ENCODE measurements around the gene NINL.

Gene NINL

GRCh38 chr20:25579081-25579770 lies 6.1 kb downstream of the NINL start:
- Histone ChIP-seq H3K4me2 (no peak overlapping the region), H3K9me3 (replicated peaks in 1 of 11) (peaks cover 0 to 6% (median 3%) of the 10 kb centered on the region in 11 experiments; a peak in 11 of 22 replicates), H3K9ac (no peak overlapping the region), H4K20me1 (0 out of 22 replicates have a peak, but pooled peaks cover 0 to 4% (median 0%) of the 10 kb centered on the region in 11 experiments), H3K27ac (no peak overlapping the region), H3K4me1 (peaks cover 0 to 6% (median 0%) of the 10 kb centered on the region in 10 experiments; a peak in 3 of 20 replicates), H3K36me3 (no peaks in the 10 kb centered on the region), H3K27me3 (peaks cover 4 to 12% (median 8%) of the 10 kb centered on the region in 11 experiments), H3K4me3 (no peak overlapping the region)
- no peak for TF ChIP-seq Cebpa-rat (IDR thresholded peaks at IDR 0.05)

GRCh38 chr20:25576783-25577530 lies 8.4 kb downstream of the NINL start:
- no peak overlapping the region for H3K4me3 ChIP-seq
- no peak overlapping the region for H3K27ac ChIP-seq

GRCh38 chr20:25574411-25574810 lies 10.9 kb downstream of the NINL start:
- TF ChIP-seq Cebpa-rat (IDR thresholded peaks at IDR 0.05): no peak
- peaks cover 0 to 9% (median 5%) of the 10 kb centered on the region in 10 experiments; a peak in 5 of 20 replicates for H3K4me1 ChIP-seq

More at GRCh38 chr20:25576783-25577530, 8.4 kb downstream of the NINL start:
- no peaks in the 10 kb centered on the region for H3K27me3 ChIP-seq
- H3K4me1 ChIP-seq: peaks cover 0 to 7% (median 2%) of the 10 kb centered on the region in 10 experiments; a peak in 4 of 20 replicates
- H3K9me3 ChIP-seq (replicated peaks in 1 of 11): no peaks in the 10 kb centered on the region
- no peaks in the 10 kb centered on the region for H3K36me3 ChIP-seq
- H3K9ac ChIP-seq: no peak overlapping the region
- no peak for TF ChIP-seq Cebpa-rat (IDR thresholded peaks at IDR 0.05)
- H3K4me2 ChIP-seq: no peak overlapping the region
- peaks cover 0 to 4% (median 0%) of the 10 kb centered on the region in 11 experiments; a peak in 1 of 22 replicates for H4K20me1 ChIP-seq

GRCh38 chr20:25573288-25574251 lies 11.8 kb downstream of the NINL start:
- Histone ChIP-seq H3K27me3 (no peaks in the 10 kb centered on the region), H3K4me3 (no peak overlapping the region), H3K9ac (no peak overlapping the region), H3K4me2 (no peak overlapping the region), H3K27ac (no peak overlapping the region), H3K36me3 (no peaks in the 10 kb centered on the region), H3K4me1 (peaks cover 0 to 10% (median 6%) of the 10 kb centered on the region in 10 experiments; a peak in 5 of 20 replicates), H4K20me1 (no peaks in the 10 kb centered on the region; a peak in 2 of 22 replicates), H3K9me3 (replicated peaks in 1 of 11) (no peaks in the 10 kb centered on the region)
- no peak for TF ChIP-seq Cebpa-rat (IDR thresholded peaks at IDR 0.05)

More at GRCh38 chr20:25574411-25574810, 10.9 kb downstream of the NINL start:
- no peaks in the 10 kb centered on the region for H3K27me3 ChIP-seq
- H3K9ac ChIP-seq: no peak overlapping the region
- H3K4me2 ChIP-seq: no peak overlapping the region
- H4K20me1 ChIP-seq: peaks cover 0 to 1% (median 0%) of the 10 kb centered on the region in 11 experiments; a peak in 2 of 22 replicates
- H3K9me3 ChIP-seq (replicated peaks in 1 of 11): no peaks in the 10 kb centered on the region
- H3K36me3 ChIP-seq: no peaks in the 10 kb centered on the region
- no peak overlapping the region for H3K4me3 ChIP-seq
- H3K27ac ChIP-seq: no peak overlapping the region

- Histone ChIP-seq H3K4me2 (no peak overlapping the region), H4K20me1 (no peaks in the 10 kb centered on the region; a peak in 2 of 22 replicates), H3K27me3 (no peaks in the 10 kb centered on the region), H3K4me1 (peaks cover 0 to 10% (median 6%) of the 10 kb centered on the region in 10 experiments; a peak in 5 of 20 replicates), H3K36me3 (no peaks in the 10 kb centered on the region), H3K9me3 (replicated peaks in 1 of 11) (no peaks in the 10 kb centered on the region), H3K9ac (no peak overlapping the region), H3K27ac (no peak overlapping the region), H3K4me3 (no peak overlapping the region)
- no peak for TF ChIP-seq Cebpa-rat (IDR thresholded peaks at IDR 0.05)
These were observed 13.5 kb downstream of the NINL start for GRCh38 chr20:25571817-25572216.

GRCh38 chr20:25571240-25571639 lies 14.1 kb downstream of the NINL start:
- no peak for TF ChIP-seq Cebpa-rat (IDR thresholded peaks at IDR 0.05)
- no peak overlapping the region for H3K9ac ChIP-seq
- no peak overlapping the region for H3K4me2 ChIP-seq
- H3K27ac ChIP-seq: no peak overlapping the region
- no peaks in the 10 kb centered on the region; a peak in 2 of 22 replicates for H4K20me1 ChIP-seq
- no peaks in the 10 kb centered on the region for H3K9me3 ChIP-seq (replicated peaks in 1 of 11)
- H3K36me3 ChIP-seq: no peaks in the 10 kb centered on the region
- H3K4me3 ChIP-seq: no peak overlapping the region
- no peaks in the 10 kb centered on the region for H3K27me3 ChIP-seq
- peaks cover 0 to 10% (median 6%) of the 10 kb centered on the region in 10 experiments; a peak in 5 of 20 replicates for H3K4me1 ChIP-seq

GRCh38 chr20:25570148-25570530 lies 15.2 kb downstream of the NINL start:
- Histone ChIP-seq H3K27me3 (no peaks in the 10 kb centered on the region), H4K20me1 (no peaks in the 10 kb centered on the region; a peak in 2 of 22 replicates), H3K4me3 (no peak overlapping the region), H3K9me3 (replicated peaks in 1 of 11) (no peaks in the 10 kb centered on the region), H3K4me2 (no peak overlapping the region; a peak in 1 of 22 replicates), H3K9ac (no peak overlapping the region), H3K27ac (no peak overlapping the region), H3K4me1 (peaks cover 0 to 9% (median 5%) of the 10 kb centered on the region in 10 experiments; a peak in 5 of 20 replicates), H3K36me3 (no peaks in the 10 kb centered on the region)
- TF ChIP-seq Cebpa-rat (IDR thresholded peaks at IDR 0.05): no peak

GRCh38 chr20:25567286-25567685 lies 18.0 kb downstream of the NINL start:
- H3K4me2 ChIP-seq: no peak overlapping the region
- H3K36me3 ChIP-seq: 0 out of 22 replicates have a peak, but pooled peaks cover 0 to 7% (median 0%) of the 10 kb centered on the region in 11 experiments
- no peaks in the 10 kb centered on the region for H3K27me3 ChIP-seq

More at GRCh38 chr20:25567286-25567685, 18.0 kb downstream of the NINL start:
- TF ChIP-seq Cebpa-rat (IDR thresholded peaks at IDR 0.05): no peak
- Histone ChIP-seq H4K20me1 (no peaks in the 10 kb centered on the region; a peak in 2 of 22 replicates), H3K4me1 (peaks cover 0 to 9% (median 2%) of the 10 kb centered on the region in 10 experiments; a peak in 4 of 20 replicates), H3K9me3 (replicated peaks in 1 of 11) (peaks cover 6 to 22% (median 15%) of the 10 kb centered on the region in 11 experiments; a peak in 21 of 22 replicates), H3K9ac (no peak overlapping the region), H3K27ac (no peak overlapping the region), H3K4me3 (no peak overlapping the region)

Data from BLaER1 treated with 17β-estradiol and CSF1 and Interleukin-3, amounts not matched to agents 10 nM and 100 nM (cell line).